ENCODE data around the gene SMYD4.
"Not testable (repeated sequence)": the region's sequence is repeated elsewhere in the genome, so short reads cannot be mapped to it uniquely, and the experiment has no call there.

Gene SMYD4, protein sequence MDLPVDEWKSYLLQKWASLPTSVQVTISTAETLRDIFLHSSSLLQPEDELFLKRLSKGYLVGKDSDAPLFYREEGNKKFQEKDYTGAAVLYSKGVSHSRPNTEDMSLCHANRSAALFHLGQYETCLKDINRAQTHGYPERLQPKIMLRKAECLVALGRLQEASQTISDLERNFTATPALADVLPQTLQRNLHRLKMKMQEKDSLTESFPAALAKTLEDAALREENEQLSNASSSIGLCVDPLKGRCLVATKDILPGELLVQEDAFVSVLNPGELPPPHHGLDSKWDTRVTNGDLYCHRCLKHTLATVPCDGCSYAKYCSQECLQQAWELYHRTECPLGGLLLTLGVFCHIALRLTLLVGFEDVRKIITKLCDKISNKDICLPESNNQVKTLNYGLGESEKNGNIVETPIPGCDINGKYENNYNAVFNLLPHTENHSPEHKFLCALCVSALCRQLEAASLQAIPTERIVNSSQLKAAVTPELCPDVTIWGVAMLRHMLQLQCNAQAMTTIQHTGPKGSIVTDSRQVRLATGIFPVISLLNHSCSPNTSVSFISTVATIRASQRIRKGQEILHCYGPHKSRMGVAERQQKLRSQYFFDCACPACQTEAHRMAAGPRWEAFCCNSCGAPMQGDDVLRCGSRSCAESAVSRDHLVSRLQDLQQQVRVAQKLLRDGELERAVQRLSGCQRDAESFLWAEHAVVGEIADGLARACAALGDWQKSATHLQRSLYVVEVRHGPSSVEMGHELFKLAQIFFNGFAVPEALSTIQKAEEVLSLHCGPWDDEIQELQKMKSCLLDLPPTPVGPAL

DNA sequence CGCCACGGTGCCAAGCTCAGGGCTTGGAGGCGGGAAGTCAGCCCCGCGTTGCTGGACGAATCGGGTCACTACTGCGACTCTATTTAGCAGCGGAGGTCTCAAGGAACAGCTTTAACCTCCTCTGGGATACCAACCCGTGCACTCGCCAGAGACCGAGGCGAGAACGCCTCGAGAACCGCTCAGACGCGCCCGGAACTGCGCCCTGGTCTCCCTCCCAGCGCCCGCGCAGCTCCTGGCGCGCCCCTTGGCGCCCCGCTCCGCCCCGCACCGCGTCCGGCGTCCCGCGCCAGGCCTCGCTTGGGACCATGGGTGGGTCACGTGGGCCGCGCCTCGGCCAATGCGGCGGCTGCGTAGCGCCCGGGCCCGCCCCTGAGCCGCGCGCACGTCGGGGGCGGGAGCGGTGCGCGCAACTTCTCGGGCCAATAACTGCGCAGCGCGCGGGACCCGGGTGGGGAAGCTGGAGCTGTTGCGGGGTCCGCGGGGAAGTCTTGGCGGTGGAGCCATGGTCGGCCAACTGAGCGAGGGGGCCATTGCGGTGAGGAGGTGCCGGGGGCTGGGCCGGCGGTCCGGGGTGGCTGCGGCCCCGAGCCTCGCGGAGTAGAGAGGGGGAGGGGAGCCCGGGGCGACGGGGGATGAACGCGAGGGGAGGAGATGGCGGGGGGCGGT is at the start of gene SMYD4, which contains the start of gene RPA1:
TSS of gene SMYD4 (minus strand) at position 311 of the 666 bp plus-strand sequence. CDS start 1,908 bp downstream, outside the sequence.
TSS of gene RPA1 (plus strand) at position 414 of the 666 bp plus-strand sequence. CDS start at position 503, 89 bp downstream.
- no peak for DNase-seq

DNA sequence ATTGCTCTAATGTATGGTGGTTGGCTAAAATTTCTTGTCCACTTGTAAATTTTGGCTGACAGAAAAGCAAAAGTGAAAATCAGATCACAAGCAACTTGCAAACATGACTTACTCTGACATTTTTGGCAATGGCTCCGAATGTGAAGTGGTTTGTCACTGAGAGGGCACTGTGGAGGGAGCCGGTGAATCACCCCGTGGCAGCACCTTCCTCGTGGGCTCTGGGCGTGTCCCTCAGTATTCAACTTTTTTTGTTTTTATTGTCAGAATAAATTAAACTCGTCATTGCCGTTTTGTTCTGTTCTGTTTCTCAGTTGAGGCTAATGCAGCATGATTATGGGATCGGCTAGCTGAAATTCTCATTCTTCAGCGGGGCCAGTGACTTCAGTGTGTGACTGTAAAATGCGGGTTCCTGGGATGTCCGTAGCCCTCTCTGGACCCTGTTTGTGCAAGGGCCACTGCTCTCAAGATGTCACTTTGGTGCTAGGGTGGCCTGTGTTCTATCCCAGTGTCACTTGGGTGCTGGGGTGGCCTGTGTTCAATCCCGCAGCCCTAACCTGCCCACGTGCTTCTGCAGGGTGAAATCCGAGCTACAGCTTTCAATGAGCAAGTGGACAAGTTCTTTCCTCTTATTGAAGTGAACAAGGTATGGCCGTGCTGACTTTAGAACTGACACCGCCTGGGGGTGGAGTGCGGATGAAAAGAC is 48.9 kb upstream of the SMYD4 start:
- no peak for DNase-seq

DNA sequence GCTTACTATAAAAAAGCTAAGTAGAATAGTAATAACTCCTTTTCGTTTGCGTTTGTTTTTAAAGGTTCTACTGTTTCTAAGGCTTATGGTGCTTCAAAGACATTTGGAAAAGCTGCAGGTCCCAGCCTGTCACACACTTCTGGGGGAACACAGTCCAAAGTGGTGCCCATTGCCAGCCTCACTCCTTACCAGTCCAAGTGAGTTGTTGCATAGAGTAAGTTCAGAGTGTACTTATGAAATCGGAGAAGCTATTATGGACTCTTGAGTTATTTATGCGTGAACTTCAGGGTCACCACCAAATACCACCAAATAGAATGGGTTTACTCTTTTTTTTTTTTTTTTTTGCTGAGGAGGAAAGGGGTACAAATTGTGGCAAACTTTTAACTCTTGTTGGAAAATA is 45.9 kb upstream of the SMYD4 start:
- DNase-seq = no peak

DNA sequence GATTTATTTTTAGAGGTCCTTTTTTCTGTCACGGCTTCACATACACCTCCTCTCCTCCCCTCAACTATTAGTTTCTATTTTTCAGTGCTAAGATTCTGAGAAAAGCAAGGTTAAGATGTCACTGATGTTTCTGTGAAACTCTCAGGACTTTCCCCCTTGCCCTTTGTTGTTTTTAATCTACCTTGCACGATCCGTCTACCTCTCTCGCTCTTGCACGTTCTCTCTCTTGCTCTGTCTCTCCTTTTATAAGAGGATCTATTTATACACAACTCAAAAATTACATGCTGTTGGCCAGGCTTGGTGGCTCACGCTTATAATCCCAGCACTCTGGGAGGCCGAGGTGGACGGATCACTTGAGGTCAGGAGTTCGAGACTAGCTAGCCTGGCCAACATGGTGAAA is 43.7 kb upstream of the SMYD4 start:
- no peak for DNase-seq

DNA sequence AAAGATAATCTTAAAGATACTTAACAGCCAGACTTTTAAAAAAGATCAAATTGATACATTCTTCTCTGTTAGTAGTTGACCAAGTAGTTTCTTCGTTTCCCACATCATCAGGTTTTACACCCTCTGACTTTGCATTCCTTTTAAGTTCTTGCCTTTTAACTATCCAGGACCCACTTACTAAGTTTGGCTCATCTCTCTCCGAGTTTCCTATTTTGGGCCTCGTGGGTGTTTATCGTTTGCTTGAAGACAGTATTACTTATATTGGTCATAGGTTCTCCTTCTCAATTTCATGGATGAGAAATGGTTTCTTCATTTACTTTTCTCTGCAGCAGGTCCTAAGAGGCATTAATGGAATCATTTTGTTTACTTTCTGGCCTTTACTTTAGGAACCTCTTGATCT is 43.3 kb upstream of the SMYD4 start:
- DNase-seq = no peak

DNA sequence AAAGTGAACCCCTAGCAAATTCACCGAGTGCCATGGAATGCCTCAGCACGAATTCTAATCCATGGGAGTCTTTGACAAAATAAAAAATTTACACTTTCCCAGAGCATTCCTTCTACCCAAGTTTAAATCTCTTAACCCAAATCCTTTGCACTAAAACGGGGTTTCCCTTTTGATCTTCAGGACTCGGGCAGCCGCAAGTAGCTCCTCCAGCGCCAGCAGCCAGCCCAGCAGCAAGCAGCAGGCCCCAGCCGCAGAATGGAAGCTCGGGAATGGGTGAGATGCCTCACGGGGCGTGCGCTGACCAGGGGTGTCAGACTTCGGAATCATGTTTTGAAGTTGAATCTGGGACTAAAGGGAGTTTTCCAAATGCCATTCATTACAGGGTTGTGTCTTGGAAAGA is 42.6 kb upstream of the SMYD4 start:
- no peak for DNase-seq

DNA sequence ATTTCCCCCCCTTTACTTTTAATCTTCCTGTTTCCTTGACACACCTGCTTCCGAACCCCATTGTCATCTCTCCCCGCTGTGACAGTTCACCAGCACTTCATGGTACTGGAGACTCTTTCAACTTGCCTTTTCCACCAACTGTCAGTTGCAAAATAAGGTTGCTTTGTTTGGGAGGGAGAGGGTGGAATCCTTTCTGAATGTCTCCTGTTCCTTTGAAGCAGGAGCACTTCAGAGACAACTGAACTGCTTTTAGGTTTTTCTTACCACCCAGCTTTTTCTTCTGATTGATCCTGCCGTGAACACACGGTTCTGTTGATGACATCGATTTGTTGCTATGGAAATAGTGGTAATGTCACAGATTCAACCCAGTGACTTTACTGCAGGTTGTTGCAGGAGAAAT is 42.1 kb upstream of the SMYD4 start:
- DNase-seq = no peak

DNA sequence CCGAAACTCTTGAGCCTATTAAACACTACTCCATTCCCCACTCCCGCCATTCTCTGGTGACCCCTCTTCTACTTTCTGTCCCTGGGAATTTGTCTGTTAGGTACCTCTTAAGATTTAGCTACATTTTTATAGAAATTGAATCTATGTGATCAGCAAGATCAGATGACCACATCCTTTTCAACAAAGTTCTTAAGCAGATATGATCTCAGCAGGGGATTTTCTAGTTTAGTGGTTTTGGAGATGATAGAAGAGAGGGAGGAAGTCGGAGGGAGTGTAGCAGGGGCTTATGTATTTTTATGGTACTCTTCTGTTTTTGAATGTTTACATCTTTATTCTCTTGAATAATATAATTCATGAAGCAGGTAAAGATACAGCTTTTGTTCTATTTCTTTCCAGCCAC is 40.9 kb upstream of the SMYD4 start:
- DNase-seq = no peak

DNA sequence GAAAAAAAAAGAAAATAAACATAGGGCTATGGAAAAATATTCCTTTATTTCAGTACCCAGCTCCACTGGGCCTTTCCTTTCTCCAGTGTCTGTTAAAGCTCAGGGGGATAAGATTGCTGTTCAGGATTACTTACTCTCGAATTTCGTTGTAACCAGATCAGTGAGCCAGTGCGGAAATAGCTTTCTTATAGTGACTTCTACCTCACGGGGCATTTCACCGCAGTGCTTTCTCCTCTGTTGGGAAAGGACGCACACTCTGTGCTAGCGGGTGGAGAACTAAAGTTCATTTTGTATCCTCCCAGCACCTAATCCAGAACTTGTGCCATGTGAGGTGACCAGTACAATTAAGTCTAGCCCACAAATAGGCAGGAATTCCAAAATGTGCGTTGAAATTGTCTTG is 38.4 kb upstream of the SMYD4 start:
- no peak for DNase-seq

DNA sequence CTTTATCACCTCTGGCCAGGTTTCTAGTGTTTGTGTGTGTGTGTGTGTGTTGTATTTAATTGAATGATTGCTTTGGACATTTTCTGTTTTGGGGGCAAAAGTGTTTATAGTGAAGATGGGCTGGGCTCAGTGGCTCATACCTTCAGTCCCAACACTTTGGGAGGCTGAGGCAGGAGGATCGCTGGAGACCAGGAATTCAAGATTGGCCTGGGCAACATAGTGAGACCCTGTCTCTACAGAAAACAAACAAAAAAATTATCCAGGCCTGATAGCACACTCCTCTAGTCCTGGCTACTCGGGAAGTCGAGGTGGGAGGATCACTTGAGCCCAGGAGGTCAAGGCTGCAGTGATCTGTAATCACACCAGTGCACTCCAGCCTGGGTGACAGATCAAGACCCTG is 37.6 kb upstream of the SMYD4 start:
- DNase-seq = no peak

DNA sequence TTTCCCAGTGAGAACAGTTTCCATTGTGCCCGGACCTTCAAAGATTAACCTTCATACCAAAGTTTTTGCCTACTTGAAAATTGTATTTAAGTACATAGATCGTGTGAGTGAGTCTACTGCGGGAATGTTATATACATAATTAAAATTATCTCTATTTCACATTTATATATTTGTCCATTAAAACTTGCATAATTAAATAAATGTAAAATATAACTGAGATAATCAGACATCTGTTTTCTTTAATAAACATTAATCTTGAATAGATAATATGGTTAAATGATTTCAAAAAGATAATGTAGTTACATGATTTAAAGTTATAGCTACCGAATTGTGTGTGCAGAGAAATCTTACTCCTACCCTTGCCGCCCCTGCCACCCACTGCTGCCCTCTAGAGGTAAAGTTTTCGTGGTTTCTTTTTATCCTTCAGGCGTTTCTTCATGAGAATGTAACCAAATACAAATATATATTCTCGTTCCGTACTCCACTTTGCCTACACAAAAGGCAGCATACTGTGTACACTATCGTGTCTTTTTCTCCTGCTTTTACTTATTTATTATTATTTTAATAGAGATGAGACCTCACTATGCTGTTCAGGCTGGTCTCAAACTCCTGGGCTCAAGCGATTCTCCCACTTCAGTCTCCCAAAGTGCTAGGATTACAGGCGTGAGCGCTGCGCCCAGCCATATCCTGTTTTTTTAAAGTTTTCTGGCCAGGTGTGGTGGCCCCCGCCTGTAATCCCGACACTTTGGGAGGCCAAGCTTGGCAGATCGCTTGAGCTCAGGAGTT is 35.7 kb upstream of the SMYD4 start:
- no peak for DNase-seq

DNA sequence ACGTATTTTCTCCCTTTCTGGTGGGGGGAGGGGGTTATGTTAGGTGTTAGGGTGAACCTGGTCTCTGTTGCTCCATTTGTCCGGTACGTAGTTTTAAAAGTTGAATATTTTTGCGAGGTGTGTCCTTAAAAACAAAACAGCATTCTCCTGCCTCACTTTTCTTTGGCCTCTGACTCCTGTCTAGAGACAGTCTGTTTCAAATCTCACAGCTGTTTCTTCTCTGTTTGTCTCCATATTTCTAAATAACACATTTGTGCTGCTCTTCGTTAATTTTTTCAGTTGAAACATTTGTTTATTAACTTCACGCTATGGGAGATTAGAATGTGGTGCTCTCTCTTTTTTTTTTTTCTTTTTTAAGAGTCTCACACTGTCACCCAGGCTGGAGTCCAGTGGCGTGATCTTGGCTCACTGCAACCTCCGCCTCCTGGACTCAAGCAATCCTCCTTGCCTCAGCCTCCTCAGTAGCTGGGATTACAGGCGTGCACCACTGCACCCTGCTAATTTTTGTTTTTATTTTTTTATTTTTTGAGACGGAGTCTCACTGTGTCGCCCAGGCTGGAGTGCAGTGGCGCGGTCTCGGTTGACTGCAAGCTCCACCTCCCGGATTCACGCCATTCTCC is 31.8 kb upstream of the SMYD4 start:
- no peak for DNase-seq

DNA sequence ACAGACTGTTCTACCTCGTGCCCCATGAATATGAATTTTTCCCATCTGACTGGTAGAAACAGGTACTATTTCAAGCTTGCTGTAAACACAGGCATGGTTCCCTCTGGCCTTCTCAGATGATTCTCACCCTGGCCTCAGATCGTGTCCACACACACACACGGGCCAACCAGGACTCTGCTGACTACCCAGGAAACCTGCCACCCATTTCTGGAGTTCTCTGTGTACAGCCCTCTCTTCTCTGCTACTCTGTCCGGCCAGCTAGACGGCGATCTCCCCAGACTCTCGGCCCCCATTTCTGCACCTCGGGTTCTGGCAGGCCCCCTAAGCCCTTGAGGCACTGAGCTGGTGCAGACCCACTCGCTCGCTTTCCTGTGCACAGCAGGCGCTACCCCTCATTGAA is 31.3 kb upstream of the SMYD4 start:
- DNase-seq = no peak

DNA sequence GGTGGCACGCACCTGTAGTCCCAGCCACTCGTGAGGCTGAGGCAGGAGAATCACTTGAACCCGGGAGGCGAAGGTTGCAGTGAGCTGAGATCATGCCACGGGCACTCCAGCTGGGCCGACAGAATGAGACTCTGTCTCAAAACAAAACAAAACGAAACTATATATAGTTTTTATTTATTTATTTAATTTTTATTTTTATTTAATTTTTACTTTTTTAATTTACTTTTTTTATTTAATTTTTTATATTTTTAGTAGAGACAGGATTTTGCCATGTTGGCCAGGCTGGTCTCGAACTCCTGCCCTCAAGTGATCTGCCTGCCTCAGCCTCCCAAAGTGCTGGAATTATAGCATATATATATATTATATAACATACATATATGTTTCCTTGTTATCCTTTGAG is 26.8 kb upstream of the SMYD4 start:
- not testable (repeated sequence) for DNase-seq

DNA sequence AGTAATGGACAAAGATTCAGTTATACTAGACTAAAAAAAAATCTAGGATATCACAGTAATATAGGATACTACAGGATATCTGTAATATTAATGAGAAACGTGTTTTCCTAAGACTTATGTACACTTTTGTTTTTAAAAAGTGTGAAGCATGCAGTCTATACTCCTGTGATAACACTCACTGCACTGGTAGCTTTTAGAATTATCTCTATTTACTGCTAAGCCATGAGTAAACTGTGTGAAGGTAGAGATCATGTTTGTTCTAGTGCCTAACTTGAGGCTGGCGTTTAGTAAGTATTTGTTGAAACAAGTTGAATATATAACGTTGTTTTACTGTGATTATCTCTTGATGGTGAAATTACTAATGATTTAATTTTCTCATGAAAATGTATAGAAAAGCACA is 24.0 kb upstream of the SMYD4 start:
- no peak for DNase-seq

DNA sequence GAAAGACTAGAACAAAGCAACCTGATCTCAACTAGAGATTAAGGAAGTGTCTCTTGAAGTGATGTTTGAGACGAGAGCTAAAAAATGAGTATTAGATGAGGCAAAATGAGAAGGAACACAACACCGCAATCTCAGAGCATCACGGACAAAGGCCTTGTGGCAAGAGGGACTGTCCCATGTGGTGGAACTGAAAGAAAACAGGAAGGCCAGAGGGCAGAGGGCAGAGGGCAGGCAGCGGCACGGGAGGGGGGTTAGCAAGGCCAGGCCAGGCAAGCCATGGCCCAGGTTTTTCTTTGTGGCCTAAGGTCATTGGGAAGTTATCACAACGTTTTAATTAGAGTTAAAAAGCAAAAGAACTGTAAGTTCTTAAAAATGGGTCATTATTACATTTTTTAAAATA is 22.6 kb upstream of the SMYD4 start:
- DNase-seq = no peak

DNA sequence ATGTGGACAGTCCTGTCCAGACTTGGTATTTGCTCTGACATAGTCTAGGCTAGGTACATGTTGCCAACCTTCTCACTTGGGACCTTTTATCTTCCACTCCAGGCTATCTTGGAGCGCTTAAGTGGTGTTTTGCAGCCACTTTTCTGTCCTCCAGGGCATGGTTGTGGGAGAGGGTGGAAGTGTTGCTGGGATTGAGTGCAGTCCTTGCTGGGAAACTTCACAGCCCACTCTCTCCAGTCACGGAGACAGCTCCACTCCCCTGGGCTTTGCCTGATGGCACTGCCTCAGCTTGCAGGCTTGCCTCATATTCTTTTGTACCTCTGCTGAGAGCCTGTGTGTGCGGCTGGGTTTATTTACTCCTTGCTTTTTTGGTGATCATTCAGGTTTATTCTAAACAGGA is 17.5 kb upstream of the SMYD4 start:
- DNase-seq = no peak

DNA sequence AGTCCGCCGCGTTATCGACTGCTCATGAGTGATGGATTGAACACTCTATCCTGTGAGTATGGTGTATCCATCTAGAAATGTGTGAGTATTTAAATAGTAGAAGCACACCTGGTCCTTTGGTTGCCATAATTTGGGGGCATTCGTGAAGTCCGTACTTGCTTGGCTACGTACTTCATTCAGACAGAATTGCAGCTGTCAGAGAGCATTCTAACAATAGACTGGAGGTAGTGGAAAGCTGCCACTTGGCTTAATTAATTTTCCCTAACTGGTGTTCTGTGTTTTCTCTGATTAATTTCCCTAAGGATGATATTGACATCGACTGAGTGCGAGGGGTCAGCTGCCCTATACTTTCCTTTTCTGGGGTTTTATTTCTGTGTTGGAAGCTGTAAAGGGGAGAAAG is 14.2 kb upstream of the SMYD4 start:
- no peak for DNase-seq

DNA sequence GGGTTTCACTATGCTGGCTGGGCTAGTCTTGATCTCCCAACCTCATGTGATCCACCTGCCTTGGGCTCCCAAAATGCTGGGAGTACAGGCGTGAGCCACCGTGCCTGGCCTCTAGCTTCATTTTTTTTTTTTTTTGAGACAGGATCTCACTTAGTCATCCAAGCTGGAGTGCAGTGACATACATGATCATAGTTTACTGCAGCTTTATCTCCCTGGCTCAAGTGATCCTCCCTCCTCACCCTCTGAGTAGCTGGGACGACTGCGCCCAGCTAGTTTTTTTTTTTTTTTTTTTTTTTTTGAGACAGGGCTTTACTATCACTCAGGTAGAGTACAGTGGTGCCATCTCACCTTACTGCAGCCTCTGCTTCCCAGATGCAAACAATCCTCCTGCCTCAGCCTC is 9.8 kb upstream of the SMYD4 start:
- DNase-seq = no peak

DNA sequence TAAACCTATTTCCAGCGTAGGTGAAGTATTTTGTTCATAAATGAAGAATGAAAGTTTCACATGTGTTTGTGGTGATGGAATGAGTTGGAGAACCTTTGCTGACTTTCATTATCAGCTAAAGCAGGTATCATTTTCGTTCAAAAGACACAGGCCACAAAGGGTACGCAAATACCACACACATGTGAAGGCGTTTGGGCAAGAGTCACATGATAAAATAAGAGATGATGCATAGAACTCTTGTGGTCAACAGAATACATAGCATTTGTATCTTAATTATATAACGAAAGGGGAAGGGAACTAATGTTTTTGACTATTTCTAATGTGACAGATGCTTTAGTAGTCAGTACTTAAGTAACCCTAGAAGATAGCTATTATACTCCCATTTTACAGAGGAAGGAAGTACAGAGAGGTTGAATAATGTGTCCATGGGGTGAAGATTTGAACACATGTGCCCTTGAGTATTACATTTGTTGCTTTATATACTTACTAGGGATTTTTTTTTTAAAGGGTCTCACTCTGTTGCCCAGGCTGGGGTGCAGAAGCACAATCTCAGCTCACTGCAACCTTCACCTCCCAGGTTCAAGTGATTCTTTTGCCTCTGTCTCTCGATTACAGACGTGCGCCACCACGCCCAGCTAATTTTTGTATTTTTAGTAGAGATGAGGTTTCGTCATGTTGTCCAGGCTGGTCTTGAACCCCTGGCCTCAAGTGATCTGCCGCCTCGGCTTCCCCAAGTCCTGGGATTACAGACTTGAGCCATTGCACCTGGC is 4.9 kb upstream of the SMYD4 start:
- no peak for DNase-seq

DNA sequence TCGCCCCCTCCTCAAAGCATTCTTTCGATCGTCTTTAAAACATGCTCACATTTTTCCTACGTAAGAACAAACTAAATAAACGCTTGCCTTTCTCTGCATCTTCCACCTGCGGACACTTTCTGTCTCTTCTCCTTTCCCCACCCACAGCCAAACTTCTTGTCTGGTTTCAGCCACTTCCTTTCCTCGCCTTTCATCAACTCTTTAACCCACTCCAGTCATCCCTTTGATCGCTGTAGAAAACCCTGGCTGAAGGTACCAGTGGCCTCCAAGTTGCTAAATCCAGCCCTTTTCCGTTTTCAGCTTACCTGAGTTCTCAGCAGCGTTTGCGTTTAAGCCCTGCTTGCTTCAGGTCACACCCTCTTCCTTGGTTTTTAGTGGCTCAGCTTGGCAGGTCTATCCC is 586 bp upstream of the SMYD4 start:
- no peak for DNase-seq

Data from cortex of kidney (tissue), 1 donor.